HG03060 (cell line): ENCODE results near the gene NKX2-8.
"Not testable (repeated sequence)": the region's sequence is repeated elsewhere in the genome, so short reads cannot be mapped to it uniquely, and the experiment has no call there.

Experiments
- ATAC-seq: cut with Tn5 transposase; IDR thresholded peaks from one replicate; pipeline ENCODE4 v1.9.1; 2021; ENCODE audit warnings: low read depth, moderate number of reproducible peaks; ENCODE audit not compliant: unreplicated experiment

Gene NKX2-8

GRCh38 chr14:36580856-36581831 lies 1.3 kb downstream of the NKX2-8 start:
- no peak for ATAC-seq

GRCh38 chr14:36580141-36580855 lies 2.1 kb downstream of the NKX2-8 start:
- ATAC-seq: no peak

GRCh38 chr14:36579573-36580140 lies 2.8 kb downstream of the NKX2-8 start:
- no peak for ATAC-seq

GRCh38 chr14:36579001-36579555 lies 3.3 kb downstream of the NKX2-8 start:
- no peak for ATAC-seq

GRCh38 chr14:36570065-36570464 lies 12.3 kb downstream of the NKX2-8 start:
- no peak for ATAC-seq

GRCh38 chr14:36556811-36557433 lies 25.5 kb downstream of the NKX2-8 start:
- ATAC-seq: no peak

GRCh38 chr14:36555998-36556743 lies 26.2 kb downstream of the NKX2-8 start:
- ATAC-seq: no peak

GRCh38 chr14:36553656-36554260 lies 28.7 kb downstream of the NKX2-8 start:
- no peak for ATAC-seq

GRCh38 chr14:36550899-36551298 lies 31.5 kb downstream of the NKX2-8 start:
- no peak for ATAC-seq

- ATAC-seq: not testable (repeated sequence)
Observed at GRCh38 chr14:36544280-36544679, 38.1 kb downstream of the NKX2-8 start.

- ATAC-seq: no peak
Observed at GRCh38 chr14:36538051-36538450, 44.4 kb downstream of the NKX2-8 start.
